Activated CD4-positive, alpha-beta T cell treated with anti-CD3 and anti-CD28 coated beads, Interleukin-2, Interleukin-4, amounts not matched to agents 100 ng/mL and 50 ng/mL, durations not matched to agents 16 hours and 8 hours (primary cell): Measurements from ENCODE around the gene ATP6V1B1.

Experiments used
- DNase-seq: peaks from one replicate; pipeline ENCODE4 v3.0.0-alpha.2; 2020; ENCODE audit warnings: low spot score

ATP6V1B1 gene

GRCh38 chr2:70966681-70967080 lies 31.0 kb downstream of the ATP6V1B1 start:
- DNase-seq, result no peak

- no peak for DNase-seq
These were observed 31.5 kb downstream of the ATP6V1B1 start for GRCh38 chr2:70967189-70967588.

GRCh38 chr2:70974592-70974991 lies 38.9 kb downstream of the ATP6V1B1 start:
- DNase-seq, result no peak

- no peak for DNase-seq
These were observed 39.5 kb downstream of the ATP6V1B1 start for GRCh38 chr2:70975237-70975636.

GRCh38 chr2:70977605-70978205 lies 42.0 kb downstream of the ATP6V1B1 start:
- DNase-seq, result peak; percentile 25

- no peak for DNase-seq
These were observed 42.9 kb downstream of the ATP6V1B1 start, which contains the start of gene ANKRD53 for GRCh38 chr2:70978341-70979179. Gene ANKRD53, plus strand, starts transcription at chr2:70978630. Its CDS starts 16 bp downstream, at chr2:70978646.

- no peak for DNase-seq
These were observed 43.4 kb downstream of the ATP6V1B1 start for GRCh38 chr2:70979180-70979488.

- DNase-seq, result no peak
These were observed 43.9 kb downstream of the ATP6V1B1 start for GRCh38 chr2:70979626-70980025.

- no peak for DNase-seq
These were observed 45.7 kb downstream of the ATP6V1B1 start for GRCh38 chr2:70981421-70981820.

GRCh38 chr2:70981866-70982810 lies 46.4 kb downstream of the ATP6V1B1 start:
- no peak for DNase-seq

- DNase-seq, result no peak
These were observed 47.3 kb downstream of the ATP6V1B1 start for GRCh38 chr2:70982971-70983370.

- no peak for DNase-seq
These were observed 48.0 kb downstream of the ATP6V1B1 start for GRCh38 chr2:70983506-70984227.

GRCh38 chr2:70984228-70984575 lies 48.5 kb downstream of the ATP6V1B1 start:
- DNase-seq, result no peak

GRCh38 chr2:70984576-70985282 lies 49.0 kb downstream of the ATP6V1B1 start:
- peak; percentile 83 for DNase-seq

GRCh38 chr2:70985283-70985688 lies 49.6 kb downstream of the ATP6V1B1 start:
- no peak for DNase-seq

GRCh38 chr2:70985956-70986355 lies 50.3 kb downstream of the ATP6V1B1 start:
- DNase-seq, result no peak

- DNase-seq, result no peak
These were observed 50.9 kb downstream of the ATP6V1B1 start for GRCh38 chr2:70986499-70987189.

- no peak for DNase-seq
These were observed 51.7 kb downstream of the ATP6V1B1 start for GRCh38 chr2:70987386-70987785.

- no peak for DNase-seq
These were observed 52.5 kb downstream of the ATP6V1B1 start for GRCh38 chr2:70988151-70988550.
